ENCODE results near the gene RAG1.
"Not testable (repeated sequence)": the region's sequence is repeated elsewhere in the genome, so short reads cannot be mapped to it uniquely, and the experiment has no call there.

Gene RAG1

DNA sequence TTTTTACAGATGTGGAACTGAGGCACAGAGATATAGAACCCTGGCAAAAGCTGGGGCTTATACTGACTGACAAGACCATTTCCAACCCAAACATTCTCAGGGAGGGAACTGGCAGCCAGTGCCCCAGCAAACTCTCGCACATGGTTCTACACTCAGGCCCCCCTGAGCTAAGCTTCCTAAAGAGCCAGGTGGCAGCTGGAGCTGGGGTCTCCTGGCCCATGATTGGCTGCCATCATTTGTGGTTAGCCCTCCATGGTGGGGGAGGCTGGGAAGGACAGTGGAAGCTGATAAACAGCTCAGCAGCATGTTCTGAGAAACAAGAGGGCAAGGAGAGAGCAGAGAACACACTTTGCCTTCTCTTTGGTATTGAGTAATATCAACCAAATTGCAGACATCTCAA is at the start of gene RAG1:
Gene RAG1 (plus strand): TSS at position 314 of the 400 bp plus-strand sequence. CDS start 5,298 bp downstream, outside the sequence.
- no peak for DNase-seq (ENCODE audit: low read depth, low spot score)

DNA sequence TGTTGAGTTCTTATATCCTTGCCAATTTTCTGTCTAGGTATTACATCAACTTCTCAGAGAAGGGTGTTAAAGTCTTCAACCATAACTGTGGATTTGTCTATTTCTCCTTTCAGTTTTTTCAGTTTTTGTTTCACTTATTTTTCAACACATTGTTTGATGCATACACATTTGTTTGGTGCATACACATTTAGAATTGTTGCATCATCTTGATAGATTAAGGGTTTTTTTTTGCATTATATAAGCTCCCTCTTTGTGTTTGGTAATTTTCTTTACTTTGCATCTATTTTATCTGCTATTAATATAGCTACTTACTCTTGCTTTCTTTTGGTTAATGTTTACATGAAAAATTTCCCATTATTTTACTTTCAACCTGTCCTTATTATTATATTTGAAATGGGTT is 37.0 kb upstream of the RAG1 start:
- no peak for DNase-seq (ENCODE audit: low read depth, low spot score)

DNA sequence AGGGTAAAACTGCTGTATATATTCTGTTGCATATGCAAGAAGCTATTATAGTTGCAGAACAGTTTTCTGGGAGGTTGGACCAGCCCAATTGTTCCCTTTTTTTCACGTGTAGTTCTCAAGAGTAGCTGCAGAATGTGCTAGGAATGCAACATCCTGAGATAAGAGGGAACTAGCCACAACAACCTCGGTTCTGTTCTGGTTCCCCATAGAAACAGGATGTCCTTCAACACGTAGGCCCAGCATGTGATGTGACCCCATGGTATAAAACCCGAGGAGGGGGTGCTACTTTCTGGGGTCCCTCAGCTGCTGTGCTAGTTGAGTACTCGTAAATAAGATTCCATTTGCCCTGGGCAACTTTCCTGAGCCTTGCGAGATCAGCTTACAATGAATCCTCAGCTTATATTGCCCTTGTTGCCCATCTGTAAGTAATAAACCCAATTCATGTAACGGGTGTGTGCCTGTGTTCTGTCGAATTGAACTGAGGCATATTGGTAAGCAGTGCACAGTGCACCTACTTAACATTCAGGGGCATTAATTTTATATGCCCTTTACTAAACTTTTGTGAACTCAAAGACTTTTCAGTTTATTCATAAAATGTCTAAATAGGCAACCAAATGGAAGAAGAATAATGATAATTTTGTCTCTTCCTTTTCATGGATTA is 34.7 kb upstream of the RAG1 start:
- no peak for DNase-seq (ENCODE audit: low read depth, low spot score)

DNA sequence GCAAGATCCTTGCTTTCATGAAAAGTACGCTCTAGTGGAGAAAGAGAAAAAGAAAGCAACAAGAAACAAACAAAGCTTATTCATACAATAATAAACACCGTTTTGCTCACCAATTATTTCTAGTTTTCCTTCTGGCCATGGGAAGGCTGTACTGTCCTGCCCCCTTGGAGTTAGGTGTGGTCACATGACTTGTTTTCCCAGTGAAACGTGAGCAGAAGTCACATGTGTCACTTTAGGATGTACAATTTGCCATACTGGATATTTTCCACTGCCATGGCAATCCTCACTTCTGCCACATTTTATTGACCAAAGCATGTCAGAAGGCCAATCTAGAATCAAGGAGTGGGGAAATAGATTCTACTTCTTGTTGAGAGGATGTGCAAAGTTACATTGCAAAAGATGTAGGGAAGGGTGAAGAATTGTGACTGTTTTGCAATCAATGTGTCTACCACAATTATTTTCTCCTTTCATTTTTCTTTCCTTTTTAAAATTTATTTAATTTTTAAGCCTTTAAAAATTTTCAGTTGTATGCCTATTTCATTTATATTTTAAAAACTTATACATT is 33.4 kb upstream of the RAG1 start:
- no peak for DNase-seq (ENCODE audit: low read depth, low spot score)

DNA sequence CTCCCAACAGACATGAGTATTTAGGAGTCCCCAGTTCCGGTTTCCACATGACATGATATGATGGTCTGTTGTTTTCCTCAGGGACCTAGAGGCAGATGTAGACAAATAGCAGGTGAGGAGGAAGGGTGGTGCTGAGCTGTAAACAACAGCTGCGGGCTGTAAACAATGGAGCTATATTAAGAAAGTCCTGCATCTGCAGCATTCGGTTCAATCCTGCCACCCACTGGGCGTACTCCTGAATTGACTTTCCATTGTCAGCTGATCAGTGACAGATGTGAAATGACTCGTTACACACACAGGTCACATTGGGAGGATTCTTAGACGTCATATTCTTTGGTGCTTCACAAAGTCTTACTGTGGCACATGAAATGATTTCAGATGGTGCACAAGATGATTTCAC is 26.8 kb upstream of the RAG1 start:
- no peak for DNase-seq (ENCODE audit: low read depth, low spot score)

DNA sequence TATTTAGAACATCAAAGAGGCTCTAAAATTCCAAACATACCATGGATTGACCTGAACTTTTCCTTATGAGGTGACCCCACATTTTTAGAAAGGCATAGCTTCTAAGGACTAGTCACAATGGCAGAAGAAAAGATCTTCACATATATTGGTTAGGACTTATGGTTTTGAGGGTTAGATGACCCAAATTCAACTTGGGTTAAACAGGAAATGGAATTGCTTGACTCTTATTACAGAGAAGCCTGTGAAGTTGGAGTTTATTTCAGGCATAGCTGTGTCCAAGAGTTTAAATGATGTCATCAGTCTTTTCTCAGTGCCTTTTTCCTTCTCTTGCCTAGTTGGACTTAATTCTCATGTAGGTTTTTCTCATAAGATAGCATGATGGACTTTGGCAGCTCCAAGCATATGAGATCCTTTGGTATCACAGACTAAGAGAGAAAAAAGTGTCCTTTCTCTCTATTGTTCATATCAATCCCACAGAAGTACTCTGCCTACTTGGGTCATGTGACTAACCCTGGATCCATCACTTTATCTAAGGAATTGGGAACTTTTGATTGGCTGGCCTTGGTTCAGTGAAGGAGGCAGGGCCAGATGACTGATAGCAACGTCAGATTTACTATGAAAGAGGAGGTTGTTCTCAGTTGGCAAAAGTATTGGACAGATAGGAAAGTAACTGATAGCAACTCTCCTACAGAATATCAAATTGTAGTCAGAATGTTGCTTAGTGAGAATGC is 17.3 kb upstream of the RAG1 start:
- DNase-seq (ENCODE audit: low read depth, low spot score) = no peak

DNA sequence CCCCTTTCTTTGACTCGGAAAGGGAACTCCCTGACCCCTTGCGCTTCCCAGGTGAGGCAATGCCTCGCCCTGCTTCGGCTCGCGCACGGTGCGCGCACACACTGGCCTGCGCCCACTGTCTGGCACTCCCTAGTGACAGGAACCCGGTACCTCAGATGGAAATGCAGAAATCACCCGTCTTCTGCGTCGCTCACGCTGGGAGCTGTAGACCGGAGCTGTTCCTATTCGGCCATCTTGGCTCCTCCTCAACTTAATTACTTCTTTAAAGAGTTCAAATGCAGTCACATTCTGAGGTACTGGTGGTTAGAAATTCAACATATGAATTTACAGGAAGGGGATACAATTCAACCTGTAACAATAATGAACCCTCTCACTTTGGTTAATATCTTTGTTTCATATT is 10.4 kb upstream of the RAG1 start:
- DNase-seq (ENCODE audit: low read depth, low spot score) = not testable (repeated sequence)

DNA sequence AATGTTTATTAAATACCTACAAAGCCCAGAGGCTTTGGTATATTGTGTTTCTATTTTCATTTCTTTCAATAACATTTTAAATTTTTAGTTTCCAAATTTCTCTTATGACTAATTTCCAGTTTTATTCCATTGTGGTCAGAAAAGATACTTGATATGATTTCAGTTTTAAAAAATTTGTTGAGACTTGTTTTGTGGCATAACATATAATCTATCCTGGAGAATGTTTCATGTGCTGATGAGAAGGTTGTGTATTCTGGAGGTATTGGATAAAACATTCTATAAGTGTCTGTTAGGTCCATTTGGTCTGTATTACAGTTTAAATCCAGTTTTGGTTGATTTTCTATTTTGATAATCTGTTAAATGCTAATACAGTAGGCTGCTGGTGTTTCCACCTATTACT is 9.8 kb upstream of the RAG1 start:
- DNase-seq (ENCODE audit: low read depth, low spot score) = no peak

DNA sequence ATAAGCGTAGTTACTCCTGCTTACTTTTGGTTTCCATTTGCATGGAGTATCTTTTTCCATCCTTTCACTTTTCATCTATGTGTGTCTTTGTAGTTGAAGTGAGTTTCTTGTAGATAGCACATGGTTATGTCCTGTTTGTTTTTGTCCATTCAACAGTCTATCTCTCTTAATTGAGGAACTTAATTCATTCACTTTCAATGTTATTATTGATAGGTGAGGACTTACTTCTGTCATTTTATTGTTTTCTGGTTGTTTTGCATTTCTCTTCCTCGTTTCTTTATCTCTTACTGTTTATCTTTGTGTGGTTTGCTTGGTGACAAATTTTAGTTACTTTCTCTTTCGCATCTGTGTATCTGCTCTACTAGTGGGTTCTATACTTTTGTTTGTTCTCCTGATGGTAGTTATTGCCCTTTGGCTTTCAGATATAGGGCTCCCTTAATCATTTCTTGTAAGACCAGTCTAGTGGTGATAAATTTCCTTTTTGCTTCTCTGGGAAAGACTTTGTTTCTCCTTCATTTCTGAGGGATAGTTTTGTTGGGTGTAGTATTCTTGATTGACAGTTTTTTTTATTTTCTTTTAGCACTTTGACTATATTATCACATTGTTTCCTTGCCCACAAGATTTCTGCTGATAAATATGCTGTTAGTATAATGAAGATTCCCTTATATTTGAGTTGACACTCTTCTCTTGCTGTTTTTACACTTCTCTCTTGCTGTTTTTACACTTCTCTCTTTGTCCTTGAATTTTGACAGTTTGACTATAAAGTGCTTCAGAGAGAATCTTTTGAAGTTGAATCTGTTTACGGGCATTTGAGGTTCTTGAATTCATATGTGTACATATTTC is 9.0 kb upstream of the RAG1 start:
- DNase-seq (ENCODE audit: low read depth, low spot score) = no peak

DNA sequence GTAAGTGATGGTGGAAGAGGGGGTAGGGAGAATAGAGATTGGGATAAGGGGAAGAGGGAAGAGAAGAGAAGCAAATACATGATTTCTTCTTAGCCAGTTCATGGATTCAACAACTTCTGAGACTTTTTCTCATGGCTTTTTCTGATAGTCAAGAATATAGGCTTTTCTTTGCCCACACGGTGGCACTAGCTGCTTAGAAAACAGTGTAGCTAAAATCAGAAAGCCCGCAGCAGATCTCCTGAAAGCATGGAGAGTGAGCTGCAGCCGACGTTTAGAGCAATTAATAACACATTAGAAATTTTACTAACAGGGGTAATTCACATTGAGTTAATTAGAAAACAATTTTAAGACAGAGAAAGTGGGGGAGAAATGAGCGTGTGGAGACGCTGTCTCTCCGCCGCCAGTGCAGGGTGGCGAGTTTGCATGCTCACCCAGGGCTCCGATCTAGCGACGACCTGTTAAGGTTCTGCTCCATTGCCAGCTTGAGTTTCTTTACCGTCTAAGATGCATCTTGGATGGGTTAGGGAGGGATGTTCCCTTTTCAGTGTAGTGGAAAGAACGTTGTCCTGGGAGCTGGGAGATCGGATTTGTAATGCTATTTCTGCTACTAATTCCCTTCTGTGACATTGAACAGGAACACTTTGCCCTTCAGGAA is 3.3 kb upstream of the RAG1 start:
- DNase-seq (ENCODE audit: low read depth, low spot score) = no peak

DNA sequence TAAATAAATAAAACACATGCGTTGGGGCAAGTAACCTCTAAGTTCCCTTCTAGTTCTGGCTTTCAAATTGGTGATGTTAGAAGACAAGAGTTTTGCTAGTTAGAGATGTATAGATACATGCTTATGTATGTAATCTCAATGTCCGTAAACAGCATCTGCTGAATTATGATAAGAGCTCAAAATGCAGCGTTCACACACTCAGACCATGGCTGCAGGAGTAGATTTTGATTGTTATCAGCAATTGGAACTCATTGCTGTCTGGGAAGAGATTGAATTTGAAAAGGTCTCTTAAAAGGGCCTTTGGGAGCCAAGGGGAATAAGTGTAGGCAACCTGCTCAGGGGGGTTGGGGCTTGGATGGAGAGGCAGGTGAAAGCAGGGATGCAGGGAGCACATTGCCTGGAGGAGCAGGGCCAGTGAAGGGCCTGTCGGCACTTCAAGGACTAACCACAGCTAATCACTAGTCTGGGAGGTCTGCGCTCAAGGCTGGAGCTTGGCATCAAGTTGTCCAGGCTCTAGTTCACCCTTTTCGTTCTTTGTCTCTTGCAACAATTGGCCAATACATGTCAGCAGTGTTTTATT is 2.7 kb upstream of the RAG1 start:
- no peak for DNase-seq (ENCODE audit: low read depth, low spot score)

DNA sequence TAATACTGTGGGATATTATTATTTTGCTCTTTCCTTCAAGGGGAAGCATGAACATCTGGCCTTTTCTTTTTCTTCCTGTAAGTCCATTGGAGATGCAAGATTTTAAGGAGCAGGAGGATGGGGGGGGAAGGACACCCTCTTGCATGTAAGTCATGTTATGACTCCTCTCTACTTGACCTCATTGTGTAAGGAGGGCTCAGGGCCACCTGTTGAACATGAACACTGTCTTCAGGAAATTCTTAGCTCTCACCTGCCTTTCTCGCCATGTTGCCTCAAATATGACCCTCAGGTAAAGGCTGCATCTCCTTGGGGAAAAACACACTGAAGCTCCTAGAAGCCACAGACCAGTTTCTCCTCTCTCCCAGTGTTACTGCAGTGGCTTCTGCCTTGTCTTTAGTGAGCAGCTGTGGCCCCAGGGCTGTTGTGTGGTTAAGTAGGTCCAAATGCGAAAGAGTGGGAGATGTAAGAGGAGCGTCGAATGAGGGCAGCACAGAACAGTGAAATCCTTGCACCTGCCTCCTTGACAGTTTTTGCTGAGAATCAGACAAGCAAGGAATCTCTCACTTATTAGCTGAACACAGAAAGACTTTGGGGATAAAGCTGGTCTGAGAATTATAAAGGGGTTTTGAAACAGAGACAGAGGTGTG is 1.3 kb upstream of the RAG1 start:
- no peak for DNase-seq (ENCODE audit: low read depth, low spot score)

DNA sequence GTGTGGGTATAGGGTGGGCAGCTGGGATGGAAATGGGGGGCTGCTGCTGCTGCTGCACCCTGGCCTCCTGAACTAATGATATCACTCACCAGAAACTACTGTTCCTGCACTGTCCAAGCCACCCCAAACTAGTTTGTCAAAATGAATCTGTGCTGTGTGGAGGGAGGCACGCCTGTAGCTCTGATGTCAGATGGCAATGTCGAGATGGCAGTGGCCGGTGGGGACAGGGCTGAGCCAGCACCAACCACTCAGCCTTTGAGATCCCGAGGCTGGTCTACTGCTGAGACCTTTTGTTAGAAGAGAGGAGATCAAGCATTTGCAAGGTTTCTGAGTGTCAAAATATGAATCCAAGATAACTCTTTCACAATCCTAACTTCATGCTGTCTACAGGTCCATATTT is 1.3 kb downstream of the RAG1 start:
- DNase-seq (ENCODE audit: low read depth, low spot score) = no peak

DNA sequence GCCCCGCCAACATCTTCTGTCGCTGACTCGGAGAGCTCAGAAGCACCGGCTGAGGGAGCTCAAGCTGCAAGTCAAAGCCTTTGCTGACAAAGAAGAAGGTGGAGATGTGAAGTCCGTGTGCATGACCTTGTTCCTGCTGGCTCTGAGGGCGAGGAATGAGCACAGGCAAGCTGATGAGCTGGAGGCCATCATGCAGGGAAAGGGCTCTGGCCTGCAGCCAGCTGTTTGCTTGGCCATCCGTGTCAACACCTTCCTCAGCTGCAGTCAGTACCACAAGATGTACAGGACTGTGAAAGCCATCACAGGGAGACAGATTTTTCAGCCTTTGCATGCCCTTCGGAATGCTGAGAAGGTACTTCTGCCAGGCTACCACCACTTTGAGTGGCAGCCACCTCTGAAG is 6.7 kb downstream of the RAG1 start:
- DNase-seq (ENCODE audit: low read depth, low spot score) = no peak

DNA sequence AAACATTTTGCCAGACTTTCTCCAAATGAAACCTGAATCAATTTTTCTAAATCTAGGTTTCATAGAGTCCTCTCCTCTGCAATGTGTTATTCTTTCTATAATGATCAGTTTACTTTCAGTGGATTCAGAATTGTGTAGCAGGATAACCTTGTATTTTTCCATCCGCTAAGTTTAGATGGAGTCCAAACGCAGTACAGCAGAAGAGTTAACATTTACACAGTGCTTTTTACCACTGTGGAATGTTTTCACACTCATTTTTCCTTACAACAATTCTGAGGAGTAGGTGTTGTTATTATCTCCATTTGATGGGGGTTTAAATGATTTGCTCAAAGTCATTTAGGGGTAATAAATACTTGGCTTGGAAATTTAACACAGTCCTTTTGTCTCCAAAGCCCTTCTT is 9.6 kb downstream of the RAG1 start:
- DNase-seq (ENCODE audit: low read depth, low spot score) = no peak

DNA sequence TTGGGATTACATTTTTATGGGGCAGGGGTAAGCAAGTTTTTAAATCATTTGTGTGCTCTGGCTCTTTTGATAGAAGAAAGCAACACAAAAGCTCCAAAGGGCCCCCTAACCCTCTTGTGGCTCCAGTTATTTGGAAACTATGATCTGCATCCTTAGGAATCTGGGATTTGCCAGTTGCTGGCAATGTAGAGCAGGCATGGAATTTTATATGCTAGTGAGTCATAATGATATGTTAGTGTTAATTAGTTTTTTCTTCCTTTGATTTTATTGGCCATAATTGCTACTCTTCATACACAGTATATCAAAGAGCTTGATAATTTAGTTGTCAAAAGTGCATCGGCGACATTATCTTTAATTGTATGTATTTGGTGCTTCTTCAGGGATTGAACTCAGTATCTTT is 10.1 kb downstream of the RAG1 start:
- DNase-seq (ENCODE audit: low read depth, low spot score) = no peak

DNA sequence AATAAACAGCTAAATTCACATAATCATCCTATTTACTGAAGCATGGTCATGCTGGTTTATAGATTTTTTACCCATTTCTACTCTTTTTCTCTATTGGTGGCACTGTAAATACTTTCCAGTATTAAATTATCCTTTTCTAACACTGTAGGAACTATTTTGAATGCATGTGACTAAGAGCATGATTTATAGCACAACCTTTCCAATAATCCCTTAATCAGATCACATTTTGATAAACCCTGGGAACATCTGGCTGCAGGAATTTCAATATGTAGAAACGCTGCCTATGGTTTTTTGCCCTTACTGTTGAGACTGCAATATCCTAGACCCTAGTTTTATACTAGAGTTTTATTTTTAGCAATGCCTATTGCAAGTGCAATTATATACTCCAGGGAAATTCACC is 10.7 kb downstream of the RAG1 start:
- DNase-seq (ENCODE audit: low read depth, low spot score) = no peak

DNA sequence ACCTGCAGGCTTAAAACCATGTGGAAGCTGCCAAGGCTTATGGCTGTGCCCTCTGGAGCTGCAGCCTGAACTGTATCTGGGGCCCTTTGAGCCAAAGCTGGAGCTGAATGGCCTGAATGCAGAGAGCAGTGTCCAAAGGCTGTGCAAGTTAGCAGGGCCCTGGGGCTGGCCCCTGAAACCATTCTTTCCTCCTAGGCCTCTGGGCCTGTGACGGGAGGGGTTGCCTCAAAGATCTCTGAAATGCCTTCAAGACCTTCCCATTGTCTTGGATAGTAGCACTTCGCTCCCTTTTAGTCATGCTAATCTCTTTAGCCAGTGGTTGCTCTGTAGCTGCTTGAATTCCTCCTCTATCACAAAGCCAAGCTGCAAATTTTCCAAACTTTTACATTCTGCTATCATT is 13.7 kb downstream of the RAG1 start:
- DNase-seq (ENCODE audit: low read depth, low spot score) = no peak

DNA sequence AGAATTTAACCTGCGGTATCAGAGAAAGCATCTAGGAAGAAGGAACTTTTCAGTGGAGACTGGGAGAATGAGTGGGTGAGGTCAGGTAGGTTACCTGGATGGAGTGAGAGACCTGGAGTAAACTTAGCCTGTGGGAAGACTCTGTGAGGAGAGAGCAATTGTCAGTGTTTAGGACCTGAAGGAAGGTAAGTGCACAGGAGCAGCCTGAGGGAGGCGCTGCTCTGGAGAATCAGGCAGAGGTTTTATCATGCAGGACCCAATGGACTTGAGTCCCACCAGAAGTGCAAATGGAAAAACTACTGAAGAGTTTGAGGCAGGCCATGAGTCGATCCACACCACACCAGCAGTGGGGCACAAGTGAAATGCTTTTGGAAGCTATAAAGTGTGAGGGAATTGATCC is 15.9 kb downstream of the RAG1 start:
- no peak for DNase-seq (ENCODE audit: low read depth, low spot score)

DNA sequence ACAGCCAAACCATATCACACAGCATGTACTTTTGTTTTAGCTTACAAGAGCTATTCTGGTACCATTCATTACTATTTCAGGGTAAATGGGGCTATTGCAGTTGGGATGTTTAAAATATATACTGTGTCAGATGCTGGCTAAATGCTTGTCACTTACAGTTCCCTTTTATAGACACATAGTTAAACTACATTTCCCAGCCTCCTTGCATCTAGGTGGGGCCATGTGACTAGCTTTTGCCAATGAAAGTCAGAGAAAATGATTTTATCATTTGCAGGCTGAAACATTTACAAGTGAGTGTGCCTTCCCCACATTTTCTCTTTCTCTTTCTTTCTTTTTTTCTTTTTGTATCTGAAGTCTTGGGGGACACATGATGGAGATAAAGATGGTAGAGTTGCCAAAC is 18.7 kb downstream of the RAG1 start:
- DNase-seq (ENCODE audit: low read depth, low spot score) = no peak

DNA sequence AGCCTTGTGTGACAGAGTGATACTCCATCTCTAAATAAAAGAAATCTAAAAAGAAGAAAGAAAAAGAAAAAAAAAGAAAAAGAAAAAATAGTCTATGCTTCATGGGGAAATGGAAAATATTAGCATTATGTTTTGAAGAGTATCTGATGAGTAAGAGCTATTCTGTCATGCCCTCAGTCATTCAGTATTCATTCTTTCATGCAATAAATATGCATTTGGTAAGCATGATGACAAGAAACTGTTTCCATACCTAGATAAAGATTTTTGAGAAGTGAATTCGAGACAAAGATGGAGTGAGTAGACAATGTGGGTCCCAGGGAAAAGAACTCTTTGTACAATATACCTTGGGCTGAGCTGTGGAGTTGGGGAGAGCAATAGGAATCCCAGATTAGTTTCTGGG is 20.3 kb downstream of the RAG1 start:
- no peak for DNase-seq (ENCODE audit: low read depth, low spot score)
